ENCODE measurements around the gene TTC23.
"Not testable (repeated sequence)": the region's sequence is repeated elsewhere in the genome, so short reads cannot be mapped to it uniquely, and the experiment has no call there.

Gene TTC23

DNA sequence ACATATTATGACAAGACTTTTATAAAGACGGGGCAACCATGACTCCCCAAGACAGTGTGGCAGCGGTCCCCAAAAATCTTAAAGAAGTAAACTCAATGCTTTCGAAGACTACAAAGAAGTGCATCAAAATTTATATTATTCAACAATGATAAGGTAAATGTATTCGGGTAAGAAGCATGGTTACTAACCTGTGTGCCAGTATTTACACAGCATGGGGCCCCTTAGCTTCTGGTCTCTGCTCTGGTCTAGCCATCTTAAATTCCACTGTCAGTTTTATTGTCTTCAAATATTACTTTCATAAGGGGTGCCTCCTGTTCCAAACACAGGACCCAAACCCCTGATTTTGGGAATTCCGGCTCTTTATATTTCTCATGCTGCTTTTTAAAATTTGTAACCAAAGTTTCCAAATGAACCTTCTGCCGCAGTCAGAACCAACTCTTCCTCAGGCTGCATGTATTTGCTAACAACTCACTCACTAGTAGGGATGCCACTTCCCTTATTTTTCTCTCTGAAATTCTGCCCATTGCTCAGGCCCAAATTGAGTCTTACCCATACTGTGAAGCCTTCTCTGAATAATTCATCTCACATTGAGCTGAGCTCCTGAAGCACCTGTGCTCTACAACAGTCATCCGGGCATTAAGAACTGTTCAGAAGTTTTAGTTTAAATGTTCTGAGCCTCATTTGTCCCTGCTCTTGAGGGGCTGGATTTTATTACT, 1.2 kb downstream of the TTC23 start:
- no peak for DNase-seq

DNA sequence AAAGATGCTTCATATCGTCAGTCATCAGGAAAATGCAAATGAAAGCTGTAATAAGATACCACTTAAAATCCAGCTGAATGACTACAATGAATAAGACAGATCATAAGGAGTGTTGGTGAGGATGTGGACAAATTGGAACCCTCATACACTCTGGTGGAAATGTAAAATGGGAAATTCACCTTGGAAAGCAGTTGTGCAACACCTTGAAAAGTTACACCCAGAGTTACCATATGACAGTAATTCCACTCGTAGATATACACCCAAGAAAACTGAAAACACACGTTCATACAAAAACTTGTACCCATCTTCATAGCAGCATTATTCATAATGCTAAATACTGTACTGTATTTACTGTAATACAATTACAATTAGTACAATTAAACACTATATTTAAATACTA, 2.3 kb downstream of the TTC23 start:
- DNase-seq = no peak

DNA sequence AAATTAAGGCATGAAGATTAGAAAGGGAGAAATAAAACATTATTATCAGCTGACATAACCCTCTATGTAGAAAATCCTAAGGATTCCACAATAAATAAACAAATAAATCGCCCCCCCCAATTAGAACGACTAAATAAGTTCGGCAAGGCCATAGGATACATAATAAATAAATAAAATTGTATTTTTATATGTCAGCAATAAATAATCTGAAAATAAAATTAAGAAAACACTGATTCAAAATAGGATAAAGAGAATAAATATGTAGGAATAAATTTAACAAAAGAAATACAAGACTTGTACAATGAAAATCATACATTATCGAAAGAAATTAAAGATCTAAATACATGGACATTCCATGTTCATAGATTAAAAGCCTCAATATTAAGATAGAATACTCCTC, 5.1 kb downstream of the TTC23 start:
- no peak for DNase-seq

DNA sequence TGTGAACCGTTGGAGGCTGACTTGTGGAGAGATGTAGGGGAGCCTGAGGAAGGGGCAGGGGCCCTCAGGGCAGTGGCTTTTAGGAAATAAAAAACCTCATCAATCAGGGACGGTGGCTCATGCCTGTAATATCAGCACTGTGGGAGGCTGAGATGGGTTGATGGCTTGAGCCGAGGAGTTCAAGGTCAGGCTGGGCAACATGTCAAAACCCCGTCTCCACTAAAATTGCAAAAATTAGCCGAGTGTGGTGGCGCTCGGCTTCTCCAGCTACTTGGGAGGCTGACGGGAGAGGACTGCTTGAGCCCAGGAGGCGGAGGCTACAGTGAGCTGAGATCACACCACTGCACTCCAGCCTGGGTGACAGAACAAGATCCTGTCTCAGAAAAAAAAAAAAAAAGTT, 7.6 kb downstream of the TTC23 start:
- no peak for DNase-seq

DNA sequence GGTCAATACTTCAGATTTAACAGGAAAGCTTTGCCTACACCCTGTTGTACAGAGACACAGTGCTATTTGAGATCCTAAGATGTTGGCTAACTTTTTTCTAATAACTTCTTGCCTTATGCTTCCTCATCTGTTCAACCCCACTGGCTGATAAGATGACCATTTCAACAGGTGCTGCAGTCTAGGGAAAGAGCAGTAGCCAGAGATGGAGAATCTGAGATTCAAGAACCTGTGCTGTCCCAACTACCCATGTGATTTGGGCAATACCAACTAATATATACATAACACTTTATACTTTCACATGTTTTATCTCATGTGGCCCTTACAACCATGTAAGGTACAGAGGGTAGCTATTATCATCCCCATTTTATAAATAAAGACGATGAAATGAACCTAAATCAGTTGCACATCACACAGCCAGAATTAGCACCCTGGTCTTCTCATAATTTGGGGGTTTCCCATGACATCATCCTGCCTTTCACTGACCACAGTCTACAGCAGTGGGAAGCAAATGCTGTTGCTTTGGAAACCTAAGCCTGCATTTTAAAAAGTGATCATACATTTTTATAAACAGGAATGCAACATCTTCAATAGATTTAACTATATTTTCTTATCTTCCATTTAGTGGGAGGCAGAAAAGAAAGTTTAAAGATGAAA, 9.7 kb downstream of the TTC23 start:
- DNase-seq = no peak

DNA sequence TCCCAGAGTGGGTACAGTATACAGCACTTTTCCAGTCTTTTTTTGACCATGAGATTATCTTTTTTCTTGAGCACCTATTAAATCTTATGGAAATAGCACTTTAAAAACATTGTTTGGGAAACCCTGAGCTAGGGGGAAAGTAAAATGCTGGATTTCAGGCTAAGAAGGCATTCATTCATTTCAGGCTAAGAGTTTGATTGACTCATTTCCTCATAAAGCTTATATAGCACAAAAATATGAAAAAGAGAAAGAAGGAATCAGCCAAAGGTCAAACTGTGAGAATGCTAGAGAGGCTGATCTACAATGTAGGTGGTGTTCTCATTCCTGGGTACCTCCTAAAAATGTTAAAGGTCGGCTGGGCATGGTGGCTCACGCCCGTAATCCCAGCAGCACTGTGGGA, 10.5 kb downstream of the TTC23 start:
- no peak for DNase-seq

DNA sequence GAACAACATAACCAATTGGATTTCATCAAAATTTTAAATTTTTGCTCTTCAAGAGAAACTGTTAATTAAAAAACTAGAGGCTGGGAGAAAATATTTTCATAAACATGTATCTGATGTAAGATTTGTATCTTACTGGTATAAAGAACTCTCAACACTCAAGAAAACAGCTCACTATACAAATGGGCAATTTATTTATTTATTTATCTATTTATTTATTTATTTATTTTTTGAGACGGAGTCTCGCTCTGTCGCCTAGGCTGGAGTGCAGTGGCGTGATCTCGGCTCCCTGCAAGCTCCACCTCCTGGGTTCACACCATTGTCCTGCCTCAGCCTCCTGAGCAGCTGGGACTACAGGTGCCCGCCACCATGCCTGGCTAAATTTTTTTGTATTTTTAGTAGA, 15.2 kb downstream of the TTC23 start:
- not testable (repeated sequence) for DNase-seq

DNA sequence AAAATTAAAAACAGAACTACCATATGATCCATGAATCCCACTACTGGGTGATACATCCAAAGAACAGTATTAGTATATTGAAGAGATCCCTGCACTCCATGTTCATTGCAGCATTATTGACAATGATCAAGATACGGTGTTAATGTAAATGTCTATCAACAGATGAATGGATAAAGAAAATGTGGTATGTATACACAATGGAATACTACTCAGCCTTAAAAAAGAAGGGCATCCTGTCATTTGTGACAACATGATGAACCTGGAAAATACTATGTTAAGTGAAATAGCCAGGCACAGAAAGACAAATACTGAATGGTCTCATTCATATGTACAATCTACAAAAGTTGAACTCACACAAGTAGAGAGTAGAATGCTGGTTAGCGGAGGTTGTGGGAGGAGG, 16.6 kb downstream of the TTC23 start:
- no peak for DNase-seq

DNA sequence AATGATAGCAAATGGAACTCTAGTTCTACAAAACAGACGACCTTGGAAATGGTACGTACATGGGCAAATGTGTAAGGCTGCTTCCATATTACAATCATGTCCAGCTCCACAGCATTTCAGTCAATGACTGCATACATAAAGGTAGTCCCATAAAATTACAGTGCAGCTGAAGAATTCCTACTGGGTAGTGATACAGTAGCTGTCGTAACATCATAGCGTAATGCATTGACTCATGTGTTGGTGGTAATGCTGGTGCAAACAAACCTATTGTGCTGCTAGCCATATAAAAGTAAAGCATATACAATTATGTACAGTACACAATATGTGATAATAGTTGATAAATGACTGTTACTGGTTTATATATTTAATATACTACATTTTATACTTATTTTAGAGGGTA, 18.5 kb downstream of the TTC23 start:
- no peak for DNase-seq

DNA sequence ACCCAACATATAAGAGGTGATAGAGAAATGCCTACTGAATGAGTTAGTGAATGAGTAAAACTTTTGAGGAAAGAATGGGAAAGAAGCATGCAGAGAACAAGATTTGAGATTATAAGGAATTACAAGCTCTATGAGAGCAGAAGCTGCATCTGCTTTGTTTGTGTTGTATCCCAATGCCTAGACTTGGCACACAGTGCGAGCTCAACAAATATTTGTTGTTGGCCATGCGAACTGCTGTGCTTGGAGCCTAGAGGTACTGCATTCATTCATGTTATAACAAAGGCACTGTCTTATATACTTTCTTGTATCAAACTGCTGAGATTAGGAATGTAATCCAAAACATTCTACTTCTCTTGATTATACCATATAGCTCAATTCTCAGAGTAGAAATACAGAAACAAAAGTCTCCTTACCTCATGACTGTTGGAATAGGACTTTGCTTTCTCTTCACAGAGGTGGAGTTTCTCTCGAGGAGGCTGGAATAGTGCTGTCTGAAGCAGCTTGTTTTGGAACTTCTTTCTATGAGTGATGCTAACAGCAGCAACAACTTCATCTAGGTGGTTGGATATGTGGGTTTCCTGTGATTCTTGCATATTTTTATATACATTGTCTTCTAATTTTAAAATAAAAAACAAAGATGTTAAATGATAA, 21.1 kb downstream of the TTC23 start:
- DNase-seq = no peak

DNA sequence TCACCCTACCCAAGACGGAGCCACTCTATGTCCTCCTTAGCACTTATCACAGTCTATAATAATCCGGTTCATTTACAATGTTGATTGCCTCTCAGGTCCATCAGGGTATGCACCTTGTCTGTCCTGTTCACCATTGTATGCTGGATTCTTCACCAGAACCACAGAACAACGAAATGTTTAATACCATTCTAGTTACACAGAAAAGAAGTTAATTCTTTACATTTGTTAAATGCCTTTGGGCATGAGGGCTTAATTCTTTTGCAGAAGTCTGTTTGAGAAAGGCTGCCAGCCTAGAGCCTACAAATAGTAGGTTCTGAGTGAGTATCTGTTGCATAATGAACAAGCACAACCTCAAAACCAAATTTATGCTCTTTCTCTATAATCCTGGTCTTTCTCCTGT, 22.6 kb downstream of the TTC23 start:
- no peak for DNase-seq

DNA sequence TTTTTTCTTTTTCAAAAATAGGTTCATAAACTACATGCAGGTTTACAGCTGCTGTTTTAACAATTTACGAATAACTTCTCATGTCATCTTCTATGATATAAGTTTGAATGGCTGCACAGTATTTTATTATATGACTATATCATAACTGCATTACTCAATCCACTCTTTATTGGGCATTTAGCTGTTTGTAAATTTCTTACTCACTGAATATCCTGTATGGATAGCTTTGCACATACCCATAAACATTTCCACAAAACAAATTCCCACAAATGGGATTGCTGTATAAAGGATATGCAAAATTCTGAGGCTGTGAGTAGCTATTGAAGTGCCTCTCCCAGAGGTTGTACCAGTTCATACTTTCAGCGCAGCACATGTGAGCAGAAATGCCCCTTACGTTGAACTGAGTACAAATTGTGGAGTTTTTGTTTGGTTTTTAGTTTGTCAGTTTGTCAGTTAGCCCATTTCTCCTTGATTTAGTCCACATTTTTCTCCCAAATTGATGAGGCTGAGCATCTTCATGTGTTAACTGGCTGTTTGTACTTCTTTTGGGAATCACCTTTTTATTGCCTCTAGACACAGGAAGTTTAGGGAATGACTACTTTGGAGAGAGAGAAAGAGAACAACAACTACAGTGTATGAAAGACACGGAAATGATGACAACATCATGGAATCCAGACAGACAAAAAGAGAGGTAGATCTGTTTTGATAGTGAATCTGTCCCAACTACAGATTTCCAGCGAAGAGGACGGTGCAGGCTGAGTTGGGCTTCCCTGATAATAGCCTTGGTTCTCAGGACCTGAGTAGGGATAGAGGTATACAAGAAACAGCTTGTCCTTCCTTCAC, 24.8 kb downstream of the TTC23 start:
- DNase-seq = no peak

DNA sequence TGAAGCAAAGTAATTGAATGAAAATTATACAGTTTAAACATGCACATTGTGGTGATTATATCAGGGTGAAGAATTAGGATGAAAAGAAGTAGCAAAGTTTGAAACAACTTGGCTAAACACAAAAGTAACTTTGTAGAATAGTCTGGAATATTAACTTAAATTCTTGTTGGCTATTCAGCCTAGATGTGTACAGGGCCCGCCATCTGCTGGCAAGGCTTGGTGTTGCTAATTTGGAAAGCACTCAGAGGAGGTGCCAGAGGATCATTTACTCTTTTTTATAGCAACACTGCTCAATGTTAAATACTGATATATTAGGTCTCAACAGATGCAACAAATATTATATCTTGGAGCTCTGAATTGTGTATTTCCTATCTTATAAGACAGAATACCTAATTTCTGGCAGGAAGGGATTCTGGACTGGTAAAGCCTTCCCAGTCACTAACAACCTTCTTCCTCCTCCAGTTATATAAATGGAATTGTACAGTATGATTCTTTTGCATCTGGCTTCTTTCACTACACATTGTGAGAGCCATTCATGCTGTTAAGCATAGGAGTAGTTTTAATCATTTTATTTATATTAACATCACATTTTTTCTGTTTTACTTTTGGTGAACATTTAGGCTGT, 36.1 kb downstream of the TTC23 start:
- peak; percentile 43 for DNase-seq

DNA sequence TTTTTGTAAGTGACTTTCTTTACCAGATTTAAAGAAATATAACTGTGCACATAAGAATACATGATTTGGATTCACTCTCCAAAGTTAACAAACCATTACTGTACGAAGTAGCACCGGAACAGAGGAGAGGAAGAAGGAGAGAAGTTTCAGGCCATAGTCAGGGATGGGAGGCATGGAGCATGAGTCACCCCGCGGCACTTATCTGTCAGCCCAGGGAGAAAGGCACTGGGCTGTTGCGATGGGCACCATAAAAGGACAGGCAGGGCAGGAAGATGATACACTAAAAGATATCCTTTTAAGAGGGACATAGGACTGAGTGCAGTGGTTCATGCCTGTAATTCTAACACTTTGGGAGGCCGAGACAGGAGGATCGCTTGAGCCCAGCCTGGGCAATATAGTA, 37.0 kb downstream of the TTC23 start:
- DNase-seq = no peak

DNA sequence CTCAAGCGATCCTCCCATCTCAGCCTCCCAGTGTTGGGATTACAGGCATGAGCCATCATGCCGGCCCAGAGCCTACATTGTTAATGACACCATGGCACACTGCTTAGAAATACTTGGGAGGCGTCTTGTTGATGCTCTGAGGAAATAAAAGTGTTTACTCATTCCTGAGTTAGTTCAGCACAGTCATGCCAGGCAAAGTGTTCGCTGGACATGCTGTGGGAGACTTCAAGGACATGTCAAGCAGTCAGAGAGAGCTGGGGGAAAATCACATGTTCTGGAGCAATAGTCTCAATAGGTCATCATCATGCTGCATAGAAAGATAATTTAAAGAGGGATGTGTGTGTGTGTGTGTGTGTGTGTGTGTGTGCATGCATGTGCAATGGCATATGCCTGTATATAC, 37.5 kb downstream of the TTC23 start:
- no peak for DNase-seq

DNA sequence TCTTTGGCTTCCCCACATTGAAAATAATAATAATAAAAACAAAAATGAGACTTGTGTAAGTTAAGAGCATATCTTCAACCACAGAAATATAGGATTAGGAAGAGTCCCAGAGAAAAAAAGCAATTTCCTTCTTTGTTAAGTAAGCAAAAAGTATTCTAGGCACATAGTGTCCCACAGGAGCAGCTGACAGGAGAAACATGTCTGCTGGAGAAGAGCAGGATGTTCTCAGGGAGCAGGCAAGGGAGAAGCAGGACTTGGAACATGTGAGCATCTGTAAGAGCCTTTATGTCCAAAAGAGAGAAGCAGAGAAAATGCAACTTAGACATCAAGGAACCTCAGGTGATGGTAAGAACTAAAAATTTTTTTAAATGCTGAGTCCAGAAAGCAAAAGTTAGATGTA, 39.0 kb downstream of the TTC23 start:
- DNase-seq = no peak

DNA sequence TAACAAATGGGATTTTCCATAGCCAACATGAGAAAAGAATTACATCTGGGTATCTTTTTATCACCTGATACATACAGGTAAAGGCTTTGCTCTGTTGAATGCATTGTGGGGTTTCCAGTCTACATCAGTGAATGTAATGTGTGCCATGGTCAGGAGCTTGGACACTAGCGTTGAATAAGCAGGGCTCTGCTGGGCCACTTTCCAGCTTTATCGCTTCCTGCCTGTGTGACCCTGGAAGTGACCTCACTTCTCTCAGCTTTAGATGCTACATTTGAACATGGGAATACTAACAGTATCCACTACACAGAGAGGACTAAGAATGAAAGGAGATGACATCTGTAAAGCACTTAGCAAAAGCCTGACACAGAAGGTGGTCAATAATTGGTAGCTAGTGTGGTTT, 40.1 kb downstream of the TTC23 start:
- no peak for DNase-seq

DNA sequence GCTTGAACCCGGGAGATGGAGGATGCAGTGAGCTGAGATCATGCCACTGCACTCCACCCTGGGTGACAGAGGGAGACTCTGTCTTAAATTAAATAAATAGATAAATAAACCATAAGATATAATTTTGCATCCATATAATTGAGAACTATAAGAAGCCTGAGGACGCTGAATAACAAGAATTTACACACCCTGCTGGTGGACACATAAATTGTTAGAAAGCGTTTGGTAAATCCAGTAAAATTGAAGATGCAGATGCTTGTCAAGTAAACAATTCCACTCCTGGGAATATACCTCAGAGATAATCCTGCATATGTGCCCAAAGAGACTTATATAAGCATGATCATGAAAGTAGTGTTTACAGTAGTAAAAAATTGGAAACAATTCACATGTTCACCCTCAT, 41.7 kb downstream of the TTC23 start:
- DNase-seq = no peak

DNA sequence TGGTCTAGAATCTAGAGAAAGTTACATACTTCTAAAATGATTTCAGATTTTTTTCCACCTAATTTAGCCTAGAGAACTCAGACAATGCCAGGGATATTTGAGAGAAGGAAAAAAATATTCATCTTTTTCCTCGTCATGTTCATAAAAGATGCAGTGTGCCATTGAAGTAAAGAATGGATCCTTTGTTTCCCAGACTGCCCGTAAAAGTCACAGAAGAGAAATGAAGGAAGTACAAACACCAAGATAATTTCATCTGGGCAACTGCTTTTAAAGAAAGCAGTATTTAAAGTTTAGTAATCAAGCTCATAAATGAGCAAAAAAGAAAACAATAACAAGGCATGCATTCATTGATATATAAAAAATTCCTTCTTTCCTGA, 47.2 kb downstream of the TTC23 start:
- no peak for DNase-seq

DNA sequence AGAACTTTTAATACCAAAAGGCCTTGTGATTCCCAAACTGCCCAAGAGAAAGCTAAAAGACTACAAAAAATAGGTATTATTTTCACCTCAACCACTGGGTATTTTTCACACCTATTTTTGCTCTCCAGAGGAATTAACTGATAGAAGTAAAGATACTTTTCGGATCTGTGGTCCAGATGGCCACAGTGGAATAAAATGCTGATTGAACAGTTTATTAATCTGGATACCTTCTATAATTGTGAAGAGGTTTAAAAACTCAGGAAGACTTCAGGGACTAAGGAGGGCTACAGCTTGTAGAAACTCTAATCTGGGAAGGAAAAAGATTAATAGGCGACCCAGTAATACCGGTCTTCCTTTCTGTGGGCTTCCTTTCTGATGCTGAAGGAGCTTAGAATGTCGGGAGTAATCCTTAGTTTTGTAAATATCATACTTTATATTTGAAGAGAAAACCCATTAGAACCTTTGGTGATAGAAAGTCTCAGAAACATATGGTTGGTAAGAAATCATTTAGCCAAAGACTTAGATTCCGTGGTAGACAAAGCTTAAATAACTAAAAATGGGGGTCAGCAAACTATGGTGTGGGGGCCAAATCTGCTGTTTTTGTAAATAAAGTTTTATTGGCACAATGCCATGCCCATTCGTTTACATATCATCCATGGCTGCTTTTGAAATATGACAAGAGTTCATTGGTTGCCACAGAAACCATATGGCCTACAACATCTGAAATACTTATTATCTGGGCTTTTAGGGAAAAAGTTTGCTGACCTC, 47.8 kb downstream of the TTC23 start:
- DNase-seq = no peak

DNA sequence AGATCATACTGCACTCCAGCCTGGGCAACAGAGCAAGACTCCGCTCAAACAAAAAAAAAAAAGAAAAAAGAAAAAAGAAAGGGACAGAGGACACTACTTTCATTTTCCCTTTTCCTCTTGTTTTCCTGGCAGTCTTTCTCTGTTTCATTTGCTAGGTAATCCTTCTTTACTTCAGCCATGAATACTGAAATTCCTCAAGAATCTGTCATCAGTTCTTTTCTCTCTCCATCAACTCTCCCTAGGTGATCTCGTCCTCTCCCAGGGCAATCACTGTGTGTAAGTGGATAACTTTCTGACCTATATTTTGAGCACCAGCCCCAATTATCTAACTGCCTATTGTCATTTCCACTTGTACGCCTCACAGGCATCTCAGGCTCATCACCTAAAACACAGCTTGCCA, 51.5 kb downstream of the TTC23 start:
- no peak for DNase-seq

DNA sequence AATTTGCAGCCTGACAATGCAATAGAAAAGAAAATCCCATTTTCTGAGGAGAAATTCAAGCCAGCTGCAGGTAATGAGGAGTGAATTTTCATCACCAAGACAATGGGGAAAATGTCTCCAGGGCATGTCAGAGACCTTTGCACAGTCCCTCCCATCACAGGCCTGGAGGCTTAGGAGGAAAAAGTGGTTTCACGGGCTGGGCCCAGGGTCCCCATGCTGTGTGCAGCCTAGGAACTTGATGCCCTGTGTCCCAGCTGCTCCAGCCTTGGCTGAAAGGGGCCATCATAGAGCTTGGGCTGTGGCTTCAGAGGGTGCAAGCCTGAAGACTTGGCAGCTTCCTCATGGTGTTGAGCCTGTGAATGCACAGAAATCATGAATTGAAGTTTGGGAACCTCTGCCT, 57.2 kb downstream of the TTC23 start:
- not testable (repeated sequence) for DNase-seq
